CD4-positive, alpha-beta T cell treated with Interleukin-17A for 4 hours (primary cell): ENCODE results near the gene KLHL4.
"Not testable (repeated sequence)": the region's sequence is repeated elsewhere in the genome, so short reads cannot be mapped to it uniquely, and the experiment has no call there.

Experiments
- DNase-seq: peaks from one replicate; pipeline ENCODE4 v3.0.0-alpha.2; 2020; ENCODE audit warnings: mixed read lengths

Gene KLHL4, protein sequence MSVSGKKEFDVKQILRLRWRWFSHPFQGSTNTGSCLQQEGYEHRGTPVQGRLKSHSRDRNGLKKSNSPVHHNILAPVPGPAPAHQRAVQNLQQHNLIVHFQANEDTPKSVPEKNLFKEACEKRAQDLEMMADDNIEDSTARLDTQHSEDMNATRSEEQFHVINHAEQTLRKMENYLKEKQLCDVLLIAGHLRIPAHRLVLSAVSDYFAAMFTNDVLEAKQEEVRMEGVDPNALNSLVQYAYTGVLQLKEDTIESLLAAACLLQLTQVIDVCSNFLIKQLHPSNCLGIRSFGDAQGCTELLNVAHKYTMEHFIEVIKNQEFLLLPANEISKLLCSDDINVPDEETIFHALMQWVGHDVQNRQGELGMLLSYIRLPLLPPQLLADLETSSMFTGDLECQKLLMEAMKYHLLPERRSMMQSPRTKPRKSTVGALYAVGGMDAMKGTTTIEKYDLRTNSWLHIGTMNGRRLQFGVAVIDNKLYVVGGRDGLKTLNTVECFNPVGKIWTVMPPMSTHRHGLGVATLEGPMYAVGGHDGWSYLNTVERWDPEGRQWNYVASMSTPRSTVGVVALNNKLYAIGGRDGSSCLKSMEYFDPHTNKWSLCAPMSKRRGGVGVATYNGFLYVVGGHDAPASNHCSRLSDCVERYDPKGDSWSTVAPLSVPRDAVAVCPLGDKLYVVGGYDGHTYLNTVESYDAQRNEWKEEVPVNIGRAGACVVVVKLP

DNA sequence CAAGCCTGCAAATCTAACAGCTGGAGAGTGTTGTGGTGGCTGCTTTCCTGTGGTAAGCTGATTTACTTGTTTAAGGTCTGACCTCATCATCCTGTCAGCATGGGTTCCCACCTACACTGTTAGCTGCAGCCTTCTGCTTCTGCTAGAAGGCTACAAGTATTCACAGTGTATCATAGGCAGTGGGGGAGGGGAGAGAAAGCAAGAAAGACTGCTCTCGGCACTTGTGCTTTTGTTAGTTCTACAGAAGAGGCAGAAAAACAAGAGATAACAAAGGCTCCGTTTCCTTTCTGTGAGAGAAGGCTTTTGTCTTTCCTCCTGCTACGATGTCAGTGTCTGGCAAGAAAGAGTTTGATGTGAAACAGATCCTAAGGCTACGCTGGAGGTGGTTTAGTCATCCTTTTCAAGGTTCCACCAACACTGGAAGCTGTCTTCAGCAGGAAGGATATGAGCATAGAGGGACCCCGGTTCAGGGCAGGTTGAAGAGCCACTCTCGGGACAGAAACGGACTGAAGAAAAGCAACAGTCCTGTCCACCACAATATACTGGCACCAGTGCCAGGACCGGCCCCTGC is at the start of gene KLHL4:
Gene KLHL4, plus strand, starts transcription at position 232 of the 571 bp plus-strand sequence. Its CDS starts 92 bp downstream, at position 324.
- DNase-seq = no peak

DNA sequence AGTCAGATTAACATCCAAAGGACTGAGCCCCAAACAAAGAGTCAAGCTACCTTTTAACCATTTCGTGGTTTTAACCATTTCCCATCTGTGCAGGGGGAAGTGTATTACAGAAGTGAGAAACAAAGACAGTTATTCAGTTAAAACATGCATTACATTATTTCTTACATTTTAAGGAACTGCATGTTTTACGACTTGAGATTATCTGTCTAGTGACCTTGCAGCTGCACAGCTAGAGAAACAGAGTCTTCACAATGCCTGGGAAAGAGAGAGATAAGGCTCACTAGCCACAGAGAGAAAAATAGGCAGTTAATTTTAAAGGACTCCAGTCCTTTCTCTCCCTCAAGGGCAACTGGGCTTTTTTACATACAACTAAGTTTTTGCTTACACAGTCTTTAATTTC is 48.7 kb upstream of the KLHL4 start:
- no peak for DNase-seq

GRCh38 chrX:87475793-87476192 is 41.8 kb upstream of the KLHL4 start:
- DNase-seq = no peak

- not testable (repeated sequence) for DNase-seq
These were observed 38.9 kb upstream of the KLHL4 start for GRCh38 chrX:87478703-87479102.

- no peak for DNase-seq
These were observed 28.5 kb upstream of the KLHL4 start for GRCh38 chrX:87489071-87489470.

DNA sequence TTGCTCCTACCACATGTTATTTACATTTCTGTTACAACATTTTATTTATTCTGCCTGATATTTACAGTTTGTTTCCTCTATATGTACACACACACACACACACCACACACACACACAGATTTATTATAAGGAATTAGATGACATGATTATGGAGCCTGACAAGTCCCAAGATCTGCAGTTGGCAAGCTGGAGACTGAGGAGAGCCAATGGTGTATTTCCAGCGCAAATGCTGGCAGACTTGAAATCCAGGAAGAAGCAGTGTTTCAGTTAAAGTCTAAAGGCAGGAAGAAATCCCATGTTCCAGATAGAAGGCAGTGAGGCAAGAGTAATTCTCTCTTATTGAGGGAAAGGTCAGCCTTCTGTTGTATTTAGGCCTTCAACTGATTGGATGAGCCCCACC is 1.8 kb upstream of the KLHL4 start:
- DNase-seq = no peak

GRCh38 chrX:87516717-87517121 is 883 bp upstream of the KLHL4 start:
- DNase-seq = no peak

DNA sequence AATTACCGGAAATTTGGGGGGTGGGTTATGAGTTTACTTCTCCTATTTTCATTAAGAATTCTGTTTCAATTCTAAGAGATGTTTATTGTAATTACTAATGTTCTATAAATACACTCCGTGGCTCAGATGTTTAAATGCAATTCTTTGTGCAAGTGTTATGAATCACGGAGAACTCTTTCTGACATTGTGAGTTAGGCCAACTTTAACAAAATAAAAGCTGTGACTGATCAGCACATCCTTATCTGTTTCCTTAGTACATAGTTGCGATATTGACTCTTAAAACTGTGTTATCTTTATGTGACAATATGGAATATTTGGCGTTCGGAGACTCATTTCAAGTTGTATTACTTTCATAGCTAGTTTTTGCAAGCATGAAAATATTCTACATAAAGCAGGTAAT is 902 bp downstream of the KLHL4 start:
- no peak for DNase-seq

GRCh38 chrX:87525771-87526229 is 8.2 kb downstream of the KLHL4 start:
- no peak for DNase-seq

GRCh38 chrX:87526281-87526680 is 8.7 kb downstream of the KLHL4 start:
- no peak for DNase-seq

DNA sequence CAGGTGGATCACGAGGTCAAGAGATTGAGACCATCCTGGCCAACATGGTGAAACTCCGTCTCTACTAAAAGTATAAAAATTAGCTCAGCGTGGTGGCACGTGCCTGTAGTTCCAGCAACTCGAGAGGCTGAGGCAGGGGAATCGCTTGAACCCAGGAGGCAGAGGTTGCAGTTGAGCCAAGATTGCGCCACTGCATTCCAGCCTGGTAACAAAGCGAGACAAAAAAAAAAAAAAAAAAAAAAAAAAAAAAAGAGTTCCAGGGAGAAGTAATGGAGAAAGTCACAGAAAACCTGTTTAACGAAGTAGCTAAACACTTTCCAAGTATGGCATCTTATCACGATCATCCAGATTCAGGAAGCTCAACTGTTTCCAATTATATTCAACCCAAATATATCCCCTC is 10.9 kb downstream of the KLHL4 start:
- no peak for DNase-seq

DNA sequence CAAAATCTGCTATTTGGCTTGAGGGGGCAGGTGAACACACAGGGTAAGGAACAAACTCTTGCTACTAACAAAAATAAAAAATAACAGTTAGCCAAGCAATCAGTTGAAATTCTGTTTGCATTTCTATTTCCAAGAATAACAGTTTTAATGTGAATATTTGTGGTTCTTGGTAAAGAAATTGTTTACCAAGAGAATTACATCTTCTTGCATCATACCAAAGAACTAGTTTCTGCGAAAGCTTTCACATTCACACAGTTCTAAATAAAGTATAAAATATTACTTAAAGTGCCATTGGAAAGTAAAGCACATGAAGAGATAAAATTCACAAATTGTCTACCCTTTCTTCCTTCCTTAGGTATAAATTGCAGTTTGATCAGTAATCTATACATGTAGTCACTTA is 54.4 kb downstream of the KLHL4 start:
- no peak for DNase-seq

GRCh38 chrX:87572901-87573300 is 55.3 kb downstream of the KLHL4 start:
- no peak for DNase-seq

DNA sequence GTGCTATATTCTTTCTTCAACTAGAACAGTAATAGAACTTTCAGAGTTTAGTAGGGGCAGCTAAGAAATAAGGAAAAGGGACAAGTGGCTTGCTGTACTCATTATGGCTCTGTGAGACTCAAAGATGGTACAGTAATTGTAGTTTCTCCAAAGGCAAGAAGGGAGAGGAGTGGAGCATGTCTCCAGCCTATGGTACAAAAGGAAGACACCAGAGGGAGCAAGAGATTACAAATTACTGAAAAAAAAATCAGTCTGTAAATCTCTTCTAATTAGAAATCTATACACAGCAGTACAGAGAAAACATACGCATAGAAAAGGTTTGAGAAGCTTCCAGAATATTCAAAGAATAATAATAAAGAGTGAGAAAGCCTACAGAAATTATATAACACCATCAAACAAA is 61.4 kb downstream of the KLHL4 start:
- DNase-seq = no peak

DNA sequence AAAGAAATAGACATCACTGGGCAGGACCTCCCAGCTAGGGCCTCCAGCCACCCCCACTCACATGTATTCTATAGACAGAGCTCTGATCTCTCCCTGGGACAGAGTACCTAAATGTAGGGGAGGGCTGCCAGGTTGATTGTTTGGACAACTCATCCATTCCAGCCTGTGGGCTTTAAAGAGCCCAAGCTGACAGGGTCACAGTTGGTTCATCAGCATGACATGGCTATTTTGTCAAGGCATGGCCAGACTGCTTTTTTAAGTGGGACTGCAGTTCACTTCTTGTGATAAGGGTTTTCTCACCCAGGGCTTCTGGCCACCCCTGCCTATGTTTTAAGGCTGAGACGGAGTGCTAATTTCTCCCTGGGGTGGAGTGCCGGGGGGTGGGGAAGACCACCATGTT is 63.3 kb downstream of the KLHL4 start:
- no peak for DNase-seq

- DNase-seq = no peak
These were observed 64.9 kb downstream of the KLHL4 start for GRCh38 chrX:87582453-87582852.

- peak; percentile 14 for DNase-seq
These were observed 66.1 kb downstream of the KLHL4 start for GRCh38 chrX:87583679-87584078.

DNA sequence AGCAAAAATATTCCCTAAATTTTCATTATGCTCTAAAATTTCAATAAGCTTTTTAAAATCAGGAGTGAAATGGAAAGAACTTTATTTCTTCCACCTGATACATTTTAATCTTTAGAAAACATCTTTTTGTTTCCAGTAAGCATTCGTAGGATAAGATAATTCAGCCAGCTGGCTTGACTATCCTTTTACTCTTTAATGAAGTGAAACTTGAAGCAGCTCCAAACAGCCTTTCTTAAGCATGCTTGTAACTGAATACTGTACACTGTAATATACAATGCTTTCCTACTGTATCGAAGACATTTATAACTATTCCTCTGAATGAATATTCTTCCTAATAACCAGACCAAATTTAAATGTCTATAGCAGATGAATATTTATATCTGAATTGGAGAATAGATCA is 98.8 kb downstream of the KLHL4 start:
- no peak for DNase-seq

DNA sequence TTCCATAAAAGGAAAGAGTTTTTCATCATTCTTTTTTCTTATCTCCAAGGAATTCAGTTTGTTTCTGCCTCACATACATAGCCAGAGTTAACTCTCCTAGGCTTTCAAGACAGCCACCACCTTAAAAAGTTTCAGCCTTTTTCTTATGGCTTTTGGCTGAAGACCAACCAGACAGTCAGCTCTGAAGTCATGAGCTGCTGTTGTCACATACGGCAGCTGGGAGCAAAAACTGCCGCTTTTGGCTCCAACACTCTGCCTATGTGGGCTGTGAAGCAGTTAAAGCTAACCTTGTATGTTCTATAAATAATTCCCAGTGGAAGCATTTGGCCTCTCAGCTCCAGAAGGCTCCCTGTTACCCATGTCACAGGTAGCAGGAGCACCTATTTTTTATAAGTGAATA is 104.1 kb downstream of the KLHL4 start:
- no peak for DNase-seq

- no peak for DNase-seq
These were observed 109.4 kb downstream of the KLHL4 start for GRCh38 chrX:87626996-87627395.

DNA sequence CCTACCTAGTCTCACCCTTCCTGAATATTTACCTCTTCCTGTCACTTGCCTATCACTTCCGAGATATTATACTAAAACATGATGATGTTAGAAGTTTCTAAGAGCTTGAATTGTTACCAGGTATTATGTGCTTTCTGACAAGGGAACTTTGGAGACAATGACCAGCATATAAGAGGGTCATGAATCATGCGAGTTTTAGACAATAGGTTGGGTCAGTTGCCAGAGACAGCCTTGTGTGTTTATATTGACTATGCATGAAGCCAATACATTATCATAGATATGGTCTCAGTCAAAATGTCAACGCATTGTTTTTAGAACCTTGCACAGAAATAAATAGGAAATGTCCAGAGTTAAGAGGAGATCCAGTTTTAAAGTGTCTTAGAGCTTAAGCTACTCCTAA is 116.8 kb downstream of the KLHL4 start:
- DNase-seq = no peak

DNA sequence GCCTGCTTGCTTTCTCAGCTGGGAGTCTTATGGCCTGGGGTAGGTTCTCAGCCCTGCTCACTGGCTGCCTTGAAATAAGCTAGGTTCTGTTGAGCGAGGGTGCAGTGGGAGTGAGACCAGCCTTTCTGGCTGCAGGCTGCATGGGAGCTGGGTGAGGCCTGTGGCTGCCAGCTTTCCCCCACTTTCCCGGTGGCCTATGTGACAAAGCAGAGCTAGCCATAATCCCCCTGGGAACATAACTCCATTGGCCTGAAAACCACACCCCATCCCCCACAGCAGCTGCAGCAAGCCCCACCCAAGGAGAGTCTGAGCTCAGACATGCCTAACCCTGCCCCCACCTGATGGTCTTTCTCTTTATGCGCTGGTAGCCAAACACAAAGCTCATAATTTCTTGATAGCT is 118.9 kb downstream of the KLHL4 start:
- no peak for DNase-seq

DNA sequence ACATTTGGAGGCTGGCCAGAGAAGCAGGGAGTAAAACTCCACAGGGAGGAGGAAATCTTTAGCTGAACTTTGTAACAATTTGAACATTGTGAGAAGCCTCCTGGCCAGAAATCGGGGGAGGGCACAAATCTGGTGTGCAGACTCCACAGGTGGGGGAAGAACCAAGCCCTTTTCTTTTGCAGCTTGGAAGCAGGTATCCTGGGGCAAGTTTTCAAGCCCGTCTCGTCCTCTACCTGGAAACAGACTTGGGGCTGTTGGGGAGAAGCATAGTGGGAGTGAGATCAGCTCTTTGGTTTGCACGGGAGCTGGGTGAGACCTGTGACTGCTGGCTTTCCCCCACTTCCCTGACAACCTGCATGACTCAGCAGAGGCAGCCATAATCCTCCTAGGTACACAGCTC is 123.8 kb downstream of the KLHL4 start:
- DNase-seq = not testable (repeated sequence)

DNA sequence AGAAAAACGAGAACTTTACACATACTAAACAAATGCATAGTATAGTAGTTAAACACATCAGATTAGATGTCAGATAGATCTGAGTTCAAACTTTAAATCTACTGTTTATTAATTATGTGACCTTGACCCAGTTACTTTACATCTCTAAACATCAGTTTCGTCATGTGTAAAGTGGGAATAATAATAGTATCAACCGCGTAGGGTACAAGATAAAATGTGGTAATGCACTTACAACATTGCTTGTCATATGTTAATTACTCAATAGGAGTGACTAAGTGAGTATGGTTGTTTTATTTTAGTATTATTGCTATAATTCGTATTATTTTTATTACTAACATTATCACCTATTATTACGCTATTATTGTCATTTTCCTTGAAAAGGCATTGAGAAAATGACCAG is 144.2 kb downstream of the KLHL4 start:
- no peak for DNase-seq
